Measurements from ENCODE around the gene CPHXL. TPM values are rescaled to one million over a fixed set of nuclear protein-coding genes. Genes with fewer than 3 reads are reported as not detected.

CPHXL gene
- total RNA-seq, 1 experiment from 2014 or later, result not detected

- Histone ChIP-seq H2BK15ac (ENCODE audit: low read depth, low read length) (no peak within 1 kb of the TSS), H3K4me1 (ENCODE audit: insufficient read depth, low read length) (no peaks in the 10 kb centered on the region), H3K23me2 (ENCODE audit: insufficient read length, low read depth, low read length, poor library complexity, severe bottlenecking) (no peaks in the 10 kb centered on the region), H3K23ac (ENCODE audit: insufficient read length, low read depth, low read length) (no peak within 1 kb of the TSS), H2BK5ac (ENCODE audit: insufficient read length, low read length) (no peak within 1 kb of the TSS), H2AK5ac (ENCODE audit: insufficient read length, low read length) (no peak within 1 kb of the TSS), H3K56ac (ENCODE audit: insufficient read length, low read depth, low read length) (no peak within 1 kb of the TSS), H3K27ac (ENCODE audit: insufficient read length, low read depth, low read length) (no peak within 1 kb of the TSS), H4K8ac (replicated peaks; ENCODE audit: insufficient read length, low read depth, low read length) (no peak within 1 kb of the TSS), H3K4me2 (ENCODE audit: insufficient read depth, insufficient read length, low read length) (no peak within 1 kb of the TSS), H3K18ac (ENCODE audit: insufficient read length, low read depth, low read length) (no peak within 1 kb of the TSS), H3K9ac (ENCODE audit: extremely low read depth, insufficient read length, low read length) (no peak within 1 kb of the TSS), H2BK12ac (ENCODE audit: insufficient read length, low read depth, low read length) (no peak within 1 kb of the TSS), H3K79me2 (ENCODE audit: insufficient read depth, low read length) (no peaks in the 10 kb centered on the region), H3K27me3 (ENCODE audit: insufficient read depth, low read length) (no peaks in the 10 kb centered on the region), H4K5ac (ENCODE audit: insufficient read length, low read depth, low read length) (no peak within 1 kb of the TSS), H2BK20ac (ENCODE audit: low read depth, low read length, poor library complexity, severe bottlenecking) (no peak within 1 kb of the TSS), H3K4ac (ENCODE audit: low read depth, low read length) (no peak within 1 kb of the TSS), H3T11ph (ENCODE audit: low read length) (no peak within 1 kb of the TSS), H4K20me1 (ENCODE audit: control insufficient read depth, insufficient read depth, insufficient read length) (no peaks in the 10 kb centered on the region), H3K79me1 (ENCODE audit: insufficient read depth, low read depth, low read length, poor library complexity, severe bottlenecking) (no peaks in the 10 kb centered on the region), H3K9me3 (ENCODE audit: control insufficient read depth, low read depth, low read length) (no peaks in the 10 kb centered on the region), H4K91ac (ENCODE audit: insufficient read length, low read depth, low read length) (no peak within 1 kb of the TSS), H2AFZ (ENCODE audit: low read length) (no peak within 1 kb of the TSS), H3K14ac (ENCODE audit: insufficient read depth, low read length) (no peak within 1 kb of the TSS), H2BK120ac (ENCODE audit: low read depth, low read length, poor library complexity, severe bottlenecking) (no peak within 1 kb of the TSS)
- no CpG with 5 or more reads among the region's 4 CpGs for WGBS (ENCODE audit: extremely low coverage, insufficient read length, low lambda C conversion rate)
- Mint-ChIP-seq H3K9me3 (peaks cover under 1 to 1% of the 10 kb centered on the region in 2 experiments), H3K27me3 (ENCODE audit: low read depth) (no peaks in the 10 kb centered on the region), H3K4me3 (no peak within 1 kb of the TSS), H3K36me3 (ENCODE audit: insufficient read depth in 1 of 3, low read depth in 3 of 3) (peaks cover 0 to under 1% (median under 1%) of the 10 kb centered on the region in 3 experiments; a peak in 2 of 7 replicates), H3K27ac (no peak within 1 kb of the TSS), H3K4me1 (peaks cover 2 to 3% of the 10 kb centered on the region in 2 experiments; a peak in 2 of 4 replicates)
- no peak for DNase-seq
- no peak for TF ChIP-seq CTCF (conservative IDR thresholded peaks at IDR 0.05)
Observed at GRCh38 chr16:75676909-75677308, 49.4 kb downstream of the CPHXL start, which contains the start of gene CPHXL2. Gene CPHXL2 (minus strand): TSS chr16:75677009. CDS start chr16:75676999, 10 bp downstream.

Measured in H9 (cell line).